ENCODE results near the gene OSBPL2.

- TF ChIP-seq POLR2AphosphoS5 (IDR thresholded peaks at IDR 0.05; ENCODE audit: borderline replicate concordance, low read depth, low read length): no peak
- no peak for TF ChIP-seq EZH2 (IDR thresholded peaks at IDR 0.05)
These were observed 88.8 kb downstream of the OSBPL2 start for GRCh38 chr20:62326959-62327725.
